Measurements from ENCODE around the gene OVCA2.

Gene OVCA2

GRCh38 chr17:2084766-2085647 lies 43.2 kb downstream of the OVCA2 start:
- DNase-seq (ENCODE audit: low read depth, low spot score) = peak; percentile 78

GRCh38 chr17:2085648-2085949 lies 43.8 kb downstream of the OVCA2 start:
- no peak for DNase-seq (ENCODE audit: low read depth, low spot score)

- no peak for DNase-seq (ENCODE audit: low read depth, low spot score)
These were observed 44.5 kb downstream of the OVCA2 start for GRCh38 chr17:2086306-2086705.

- DNase-seq (ENCODE audit: low read depth, low spot score) = no peak
These were observed 45.9 kb downstream of the OVCA2 start for GRCh38 chr17:2087597-2088211.

GRCh38 chr17:2089021-2089422 lies 47.2 kb downstream of the OVCA2 start:
- no peak for DNase-seq (ENCODE audit: low read depth, low spot score)

GRCh38 chr17:2090210-2090641 lies 48.4 kb downstream of the OVCA2 start:
- DNase-seq (ENCODE audit: low read depth, low spot score) = no peak

- no peak for DNase-seq (ENCODE audit: low read depth, low spot score)
These were observed 49.1 kb downstream of the OVCA2 start for GRCh38 chr17:2090804-2091534.

- DNase-seq (ENCODE audit: low read depth, low spot score) = no peak
These were observed 50.4 kb downstream of the OVCA2 start for GRCh38 chr17:2092253-2092652.
